Suprapubic skin (tissue), 4 donors: ENCODE results near the gene TCF23.

Experiments used
- CTCF ChIP-seq, 2 donors: fragments of 200-600 bp in 1 of 2; fragments of 450-650 bp in 1 of 2; sonication (generic) in 1 of 2; IDR thresholded peaks; one replicate each; pipeline ENCODE4 v1.5.1; 2016 to 2019; ENCODE audit warnings: antibody characterized with exemption in 2 of 2, mild to moderate bottlenecking in 1 of 2, moderate library complexity in 1 of 2
- EP300 ChIP-seq: sonication (generic); formaldehyde crosslinking; IDR thresholded peaks from one replicate; pipeline ENCODE4 v1.6.1; 2017; ENCODE audit warnings: antibody characterized with exemption
- POLR2A ChIP-seq, 2 donors: fragments of 450-650 bp; IDR thresholded peaks; one replicate each; pipeline ENCODE4 v1.6.1; 2017; ENCODE audit warnings: antibody characterized with exemption in 2 of 2, mild to moderate bottlenecking in 2 of 2, moderate library complexity in 2 of 2
- POLR2AphosphoS5 ChIP-seq, 3 donors: sonication (generic); formaldehyde crosslinking; IDR thresholded peaks; one replicate each; pipeline ENCODE4 v1.6.1; 2017; ENCODE audit warnings: antibody characterized with exemption in 3 of 3

GRCh38 chr2:27099334-27099955 lies 49.4 kb upstream of the TCF23 start:
- TF ChIP-seq CTCF (IDR thresholded peaks at IDR 0.05): no peak
- TF ChIP-seq EP300: no peak
- TF ChIP-seq POLR2A (IDR thresholded peaks at IDR 0.05): no peak
- no peak for TF ChIP-seq POLR2AphosphoS5 (IDR thresholded peaks at IDR 0.05)
